MM.1S (cell line): ENCODE results near the gene BCL2.

ENCODE experiments used
- DNase-seq: peaks from one replicate; pipeline ENCODE4 v3.0.0-alpha.2; 2015
- H2AFZ ChIP-seq: fragments of 300-600 bp; sonication (generic); 2 replicates; pipeline ENCODE4 v1.6.0; 2016; ENCODE audit warnings: antibody characterized with exemption, low read length
- H3F3A ChIP-seq: fragments of 300-600 bp; sonication (generic); 2 replicates; pipeline ENCODE4 v1.6.1; 2016; ENCODE audit warnings: mild to moderate bottlenecking, antibody characterized with exemption, low read length, moderate library complexity, mixed read lengths; ENCODE audit not compliant: insufficient read depth
- H3K27ac ChIP-seq: fragments of 300-600 bp; sonication (generic); 2 replicates; pipeline ENCODE4 v1.5.1; 2016; ENCODE audit warnings: mild to moderate bottlenecking, low read length
- H3K27me3 ChIP-seq: fragments of 300-600 bp; sonication (generic); replicated peaks from 2 replicates; pipeline ENCODE4 v1.6.0; 2016; ENCODE audit warnings: low read length; ENCODE audit not compliant: insufficient read depth
- H3K36me3 ChIP-seq: fragments of 300-600 bp; sonication (generic); replicated peaks from 2 replicates; pipeline ENCODE4 v1.6.1; 2016; ENCODE audit warnings: mild to moderate bottlenecking, low read length, mixed read lengths; ENCODE audit not compliant: insufficient read depth
- H3K4me1 ChIP-seq: fragments of 300-600 bp; sonication (generic); 2 replicates; pipeline ENCODE4 v1.6.1; 2016; ENCODE audit warnings: low read length, mixed read lengths
- H3K4me2 ChIP-seq: fragments of 300-600 bp; sonication (generic); 2 replicates; pipeline ENCODE4 v1.6.0; 2016; ENCODE audit warnings: low read depth, low read length
- H3K4me3 ChIP-seq: fragments of 300-600 bp; sonication (generic); 2 replicates; pipeline ENCODE4 v1.5.1; 2016; ENCODE audit warnings: low read length, mixed read lengths
- H3K79me2 ChIP-seq: fragments of 300-600 bp; sonication (generic); 2 replicates; pipeline ENCODE4 v1.6.1; 2016; ENCODE audit warnings: mixed run types, low read length, mixed read lengths
- H3K9ac ChIP-seq: fragments of 300-600 bp; sonication (generic); 2 replicates; pipeline ENCODE4 v1.6.1; 2016; ENCODE audit warnings: low read length, mixed read lengths
- H3K9me2 ChIP-seq: fragments of 300-600 bp; sonication (generic); replicated peaks from 2 replicates; pipeline ENCODE4 v1.6.1; 2016; ENCODE audit warnings: mild to moderate bottlenecking, low read length, mixed read lengths; ENCODE audit not compliant: insufficient read depth
- H3K9me3 ChIP-seq: fragments of 300-600 bp; sonication (generic); replicated peaks from 2 replicates; pipeline ENCODE4 v1.6.1; 2016; ENCODE audit warnings: mild to moderate bottlenecking, low read length, mixed read lengths; ENCODE audit not compliant: insufficient read depth
- H4K20me1 ChIP-seq: fragments of 300-600 bp; sonication (generic); 2 replicates; pipeline ENCODE4 v1.6.1; 2016; ENCODE audit warnings: mild to moderate bottlenecking, low read length, moderate library complexity, mixed read lengths; ENCODE audit not compliant: insufficient read depth
- EZH2 ChIP-seq: fragments of 300-600 bp; sonication (generic); optimal IDR thresholded peaks from 2 replicates; pipeline ENCODE3; 2017; ENCODE audit warnings: low read depth, mild to moderate bottlenecking, antibody characterized with exemption, low read length, mixed read lengths
- EZH2phosphoT487 ChIP-seq: fragments of 300-600 bp; sonication (generic); IDR thresholded peaks from 2 replicates; pipeline ENCODE4 v1.6.1; 2018; ENCODE audit warnings: antibody characterized with exemption, low read length
- TF ChIP-seq, protein P1 (sequence below): fragments of 300-600 bp; sonication (generic); IDR thresholded peaks from 2 replicates; pipeline ENCODE4 v1.5.1; 2016; ENCODE audit warnings: antibody characterized with exemption, low read length, mixed read lengths

Gene BCL2

DNA sequence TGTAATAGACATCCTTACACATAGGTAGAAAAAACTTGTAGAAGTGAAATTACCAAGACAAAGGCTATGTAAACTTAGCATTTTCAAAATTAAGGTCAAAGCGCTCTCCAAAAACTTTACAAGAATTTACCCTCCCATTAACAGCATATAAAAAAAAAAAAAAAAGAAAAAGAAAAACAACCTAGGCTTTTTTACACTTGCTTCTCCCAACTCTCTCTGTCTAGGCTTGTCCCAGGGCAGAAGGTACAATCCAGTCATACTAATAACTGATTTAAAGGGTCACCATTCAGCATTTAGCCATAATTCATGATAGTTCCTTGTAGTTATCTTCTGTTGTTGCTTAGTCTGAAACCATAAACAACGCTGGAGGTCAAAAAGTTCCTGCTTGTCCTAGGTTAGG lies 130.5 kb downstream of the BCL2 start:
- TF ChIP-seq, protein P1, sequence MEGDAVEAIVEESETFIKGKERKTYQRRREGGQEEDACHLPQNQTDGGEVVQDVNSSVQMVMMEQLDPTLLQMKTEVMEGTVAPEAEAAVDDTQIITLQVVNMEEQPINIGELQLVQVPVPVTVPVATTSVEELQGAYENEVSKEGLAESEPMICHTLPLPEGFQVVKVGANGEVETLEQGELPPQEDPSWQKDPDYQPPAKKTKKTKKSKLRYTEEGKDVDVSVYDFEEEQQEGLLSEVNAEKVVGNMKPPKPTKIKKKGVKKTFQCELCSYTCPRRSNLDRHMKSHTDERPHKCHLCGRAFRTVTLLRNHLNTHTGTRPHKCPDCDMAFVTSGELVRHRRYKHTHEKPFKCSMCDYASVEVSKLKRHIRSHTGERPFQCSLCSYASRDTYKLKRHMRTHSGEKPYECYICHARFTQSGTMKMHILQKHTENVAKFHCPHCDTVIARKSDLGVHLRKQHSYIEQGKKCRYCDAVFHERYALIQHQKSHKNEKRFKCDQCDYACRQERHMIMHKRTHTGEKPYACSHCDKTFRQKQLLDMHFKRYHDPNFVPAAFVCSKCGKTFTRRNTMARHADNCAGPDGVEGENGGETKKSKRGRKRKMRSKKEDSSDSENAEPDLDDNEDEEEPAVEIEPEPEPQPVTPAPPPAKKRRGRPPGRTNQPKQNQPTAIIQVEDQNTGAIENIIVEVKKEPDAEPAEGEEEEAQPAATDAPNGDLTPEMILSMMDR, result no peak
- TF ChIP-seq EZH2, result no peak
- no peak for TF ChIP-seq EZH2phosphoT487
- Histone ChIP-seq H3K9ac (no peak overlapping the region), H3K4me3 (no peak overlapping the region), H3K4me2 (no peak overlapping the region), H3K27ac (no peak overlapping the region), H3K9me2 (no peaks in the 10 kb centered on the region), H3K4me1 (peaks cover 58% of the 10 kb centered on the region), H3F3A (peaks cover 24% of the 10 kb centered on the region), H3K27me3 (no peaks in the 10 kb centered on the region), H4K20me1 (no peaks in the 10 kb centered on the region), H3K36me3 (no peaks in the 10 kb centered on the region), H2AFZ (no peak overlapping the region), H3K79me2 (peaks cover 65% of the 10 kb centered on the region), H3K9me3 (no peaks in the 10 kb centered on the region)
- no peak for DNase-seq

DNA sequence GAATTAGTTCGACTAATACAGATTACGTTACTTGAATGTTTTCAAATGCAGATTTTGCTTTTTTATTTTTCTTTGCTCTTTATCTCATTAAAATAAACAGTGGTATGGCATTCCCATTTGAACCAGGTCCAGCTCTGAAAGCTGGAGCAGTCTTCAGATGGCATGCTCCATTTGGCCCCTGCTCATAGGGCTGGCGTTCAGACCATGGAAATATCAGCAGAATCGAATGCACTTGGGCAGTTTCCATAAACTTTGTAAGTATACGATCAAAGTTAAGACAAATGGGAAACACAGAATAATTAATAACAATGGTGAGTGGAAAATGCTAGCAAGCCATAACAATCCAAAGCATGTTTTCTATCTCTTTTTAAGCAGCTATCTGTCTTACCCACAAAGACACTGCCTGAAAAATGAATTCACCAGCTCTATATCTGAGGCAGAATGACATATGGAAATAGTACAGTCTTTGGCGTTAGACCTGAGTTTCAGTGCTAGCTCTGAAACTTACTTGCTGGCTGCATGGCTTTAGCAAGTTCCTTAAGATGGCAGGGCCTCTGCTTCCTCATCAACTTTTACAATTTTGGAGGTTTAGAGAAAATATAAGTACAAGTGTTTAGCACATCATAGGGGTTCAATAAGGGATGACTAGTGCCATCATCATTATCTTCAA lies 131.6 kb downstream of the BCL2 start:
- H3K27ac ChIP-seq, result peak overlapping the region; percentile 70
- H3K9me2 ChIP-seq, result no peaks in the 10 kb centered on the region
- TF ChIP-seq EZH2phosphoT487, result no peak
- TF ChIP-seq, protein P1, result no peak
- no peak for TF ChIP-seq EZH2
- no peak overlapping the region for H2AFZ ChIP-seq
- H3K4me1 ChIP-seq, result peaks cover 47% of the 10 kb centered on the region
- H3F3A ChIP-seq, result peaks cover 24% of the 10 kb centered on the region
- H3K36me3 ChIP-seq, result no peaks in the 10 kb centered on the region
- no peaks in the 10 kb centered on the region for H4K20me1 ChIP-seq
- H3K9ac ChIP-seq, result peak overlapping the region; percentile 12; the same call in 1 of the 2 replicates
- peaks cover 68% of the 10 kb centered on the region for H3K79me2 ChIP-seq
- H3K9me3 ChIP-seq, result no peaks in the 10 kb centered on the region
- DNase-seq, result peak; percentile 75
- H3K27me3 ChIP-seq, result no peaks in the 10 kb centered on the region
- H3K4me2 ChIP-seq, result peak overlapping the region; percentile 39
- H3K4me3 ChIP-seq, result no peak overlapping the region

DNA sequence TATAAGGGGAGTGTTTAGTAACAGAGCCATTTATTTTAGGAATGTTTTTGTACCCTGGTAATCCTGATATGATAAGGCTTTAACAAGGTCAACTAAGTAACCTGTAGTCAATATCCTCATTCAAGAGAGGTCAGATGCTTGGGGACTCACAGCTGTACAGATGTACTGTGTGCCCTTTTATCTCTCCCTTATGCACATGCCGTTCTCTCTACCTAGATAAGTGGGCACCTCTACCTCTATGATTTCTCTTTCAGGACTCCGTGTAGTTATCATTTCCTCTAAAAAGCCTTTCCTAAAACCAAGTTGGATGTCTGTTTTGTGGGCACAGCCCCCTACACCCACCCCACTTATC lies 132.4 kb downstream of the BCL2 start:
- peaks cover 70% of the 10 kb centered on the region for H3K79me2 ChIP-seq
- peak overlapping the region; percentile 70 for H3K27ac ChIP-seq
- H3K9me2 ChIP-seq, result no peaks in the 10 kb centered on the region
- TF ChIP-seq EZH2 (no peak), EZH2phosphoT487 (no peak)
- TF ChIP-seq, protein P1, result no peak
- no peaks in the 10 kb centered on the region for H3K36me3 ChIP-seq
- DNase-seq, result no peak
- peak overlapping the region; percentile 12; the same call in 1 of the 2 replicates for H3K9ac ChIP-seq
- no peak overlapping the region for H2AFZ ChIP-seq
- no peaks in the 10 kb centered on the region for H3K27me3 ChIP-seq
- H3F3A ChIP-seq, result peaks cover 24% of the 10 kb centered on the region
- peaks cover 40% of the 10 kb centered on the region for H3K4me1 ChIP-seq
- peak overlapping the region; percentile 39 for H3K4me2 ChIP-seq
- H3K9me3 ChIP-seq, result no peaks in the 10 kb centered on the region
- H4K20me1 ChIP-seq, result no peaks in the 10 kb centered on the region
- no peak overlapping the region for H3K4me3 ChIP-seq
